ENCODE data around the gene CTPS1.

CTPS1 gene

DNA sequence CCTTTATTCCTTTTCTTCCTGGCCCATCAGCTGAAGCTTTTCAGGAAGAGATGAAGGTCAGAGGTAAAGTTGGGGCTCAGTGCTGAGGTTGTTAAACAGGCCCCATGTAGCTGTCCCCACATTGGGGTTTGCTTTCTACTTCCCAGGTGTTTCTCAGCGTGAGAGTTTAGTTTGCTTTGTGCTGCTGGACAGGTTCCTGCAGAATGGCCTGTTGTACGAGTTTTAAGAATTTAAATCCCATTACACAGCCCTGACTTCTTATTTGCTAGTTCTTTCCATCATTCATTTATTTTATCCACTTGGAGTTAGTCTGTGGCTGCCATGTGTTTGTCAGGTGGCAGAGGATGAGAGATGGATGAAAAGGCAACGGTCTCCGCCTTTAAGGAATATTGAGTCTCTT, 19.2 kb downstream of the CTPS1 start:
- no peak for DNase-seq (ENCODE audit: low spot score)

DNA sequence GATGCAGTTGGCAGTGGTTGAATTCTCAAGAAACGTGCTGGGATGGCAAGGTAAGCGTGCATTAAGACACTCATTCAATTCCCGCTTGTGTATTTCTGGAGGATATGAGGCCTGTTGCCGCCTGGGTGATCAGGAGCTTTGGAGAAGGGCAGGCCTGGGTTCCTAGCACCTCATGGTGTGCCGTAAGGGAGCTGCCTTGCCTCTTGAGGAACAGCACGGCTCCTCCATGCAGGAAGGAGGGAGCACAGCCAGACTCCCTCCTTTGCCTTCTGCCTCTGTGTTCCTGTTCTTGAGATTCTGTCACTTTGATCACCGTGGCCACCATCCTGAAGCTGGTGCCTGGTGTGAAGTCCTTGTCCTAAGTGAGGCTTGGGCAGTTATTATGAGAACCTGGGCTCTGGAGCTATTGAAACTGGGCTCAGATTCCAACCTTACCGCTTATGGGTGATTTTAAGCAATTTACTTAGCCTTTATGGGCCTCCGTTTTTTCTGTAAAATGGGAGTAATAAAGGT, 23.7 kb downstream of the CTPS1 start:
- no peak for DNase-seq (ENCODE audit: low spot score)

GRCh38 chr1:41003640-41004220, 24.2 kb downstream of the CTPS1 start:
- peak; percentile 94 for DNase-seq (ENCODE audit: low spot score)

- no peak for DNase-seq (ENCODE audit: low spot score)
Observed at GRCh38 chr1:41005876-41006275, 26.4 kb downstream of the CTPS1 start.

GRCh38 chr1:41006942-41007865, 27.7 kb downstream of the CTPS1 start:
- DNase-seq (ENCODE audit: low spot score), result no peak

DNA sequence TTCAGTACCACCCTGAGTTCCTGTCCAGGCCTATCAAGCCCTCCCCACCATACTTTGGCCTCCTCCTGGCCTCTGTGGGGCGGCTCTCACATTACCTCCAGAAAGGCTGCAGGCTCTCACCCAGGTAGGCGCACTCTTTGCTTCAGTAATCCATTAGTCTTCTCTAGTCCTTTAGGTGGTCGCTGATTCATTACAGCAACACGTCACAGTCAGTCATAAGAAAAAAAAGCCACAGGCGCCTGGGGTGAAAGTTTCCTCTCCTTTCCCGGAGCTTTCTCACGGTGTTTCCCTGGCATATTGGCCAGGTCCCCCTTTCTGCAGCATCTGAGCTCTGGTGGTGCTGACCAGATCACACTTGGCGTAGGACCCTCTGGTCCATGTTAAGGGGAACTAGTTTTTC, 30.0 kb downstream of the CTPS1 start:
- no peak for DNase-seq (ENCODE audit: low spot score)

DNA sequence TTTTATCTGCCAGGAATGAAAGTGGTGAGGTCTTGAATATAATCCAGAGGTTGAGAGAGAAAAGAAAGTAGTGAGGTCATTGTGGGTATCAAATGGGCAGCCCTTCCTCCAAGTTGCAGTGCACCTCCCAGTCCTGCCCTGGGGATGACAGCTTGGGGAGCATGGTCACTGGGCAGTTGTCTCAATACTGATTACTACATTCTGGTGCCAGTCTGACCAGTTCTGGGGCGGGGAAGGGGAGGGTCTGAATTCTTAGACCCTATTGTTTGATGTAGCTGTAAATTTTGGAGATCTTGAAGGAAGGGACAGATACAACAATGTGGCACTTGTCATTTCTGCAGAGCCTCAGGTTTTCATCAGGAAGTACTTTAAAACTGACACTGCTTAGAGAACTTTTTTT, 30.8 kb downstream of the CTPS1 start:
- DNase-seq (ENCODE audit: low spot score), result no peak

- no peak for DNase-seq (ENCODE audit: low spot score)
Observed at GRCh38 chr1:41013024-41013423, 33.5 kb downstream of the CTPS1 start.

DNA sequence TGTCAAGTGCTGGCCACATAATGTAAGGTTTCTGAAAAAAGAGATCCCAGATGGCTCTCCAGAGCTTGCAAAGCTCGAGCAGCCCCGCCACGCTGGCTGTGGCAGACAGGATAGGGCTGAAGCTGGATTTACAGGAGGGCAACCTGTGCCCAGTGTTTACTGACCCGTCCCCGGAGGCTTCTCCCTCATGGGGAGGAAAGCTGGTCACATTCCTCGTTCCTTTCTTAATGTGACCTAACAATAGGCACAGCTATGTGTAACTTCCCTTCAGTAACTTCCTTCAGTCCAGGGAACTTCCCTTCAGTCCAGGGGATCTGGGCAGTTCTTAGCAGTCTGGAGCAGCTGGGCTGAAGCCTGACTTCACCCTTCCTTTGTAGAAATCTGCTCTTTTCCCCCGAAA, 34.3 kb downstream of the CTPS1 start:
- no peak for DNase-seq (ENCODE audit: low spot score)

GRCh38 chr1:41014871-41015270, 35.4 kb downstream of the CTPS1 start:
- DNase-seq (ENCODE audit: low spot score), result no peak

DNA sequence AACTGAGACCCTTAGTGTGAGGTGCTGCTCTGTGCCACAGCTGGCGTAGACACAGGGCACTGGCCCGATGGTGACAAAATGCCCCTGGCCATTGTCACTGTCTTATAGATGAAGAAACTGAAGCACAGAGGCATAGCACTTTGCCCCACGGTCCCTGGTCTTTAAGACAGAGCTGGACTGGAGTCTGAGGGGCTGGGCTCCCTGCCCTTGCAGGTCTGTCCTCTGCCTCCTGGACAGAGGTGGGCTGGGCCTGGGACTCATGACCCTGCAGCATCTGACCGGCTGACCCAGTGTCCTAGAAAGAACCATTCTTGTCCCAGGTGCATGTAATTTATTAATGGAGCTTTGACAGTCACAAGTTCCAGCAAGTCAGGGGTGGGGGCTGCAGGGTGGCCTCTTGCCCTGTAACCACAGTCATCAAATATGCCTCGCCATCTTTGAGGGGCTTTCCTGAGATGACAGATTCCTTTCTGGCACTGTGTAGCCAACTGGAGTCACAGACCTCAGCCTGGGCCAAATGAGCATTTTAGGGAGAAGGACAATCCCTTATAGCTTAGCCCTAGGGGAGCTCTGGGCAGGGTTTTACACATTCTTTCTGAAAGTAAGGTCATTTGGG, 35.9 kb downstream of the CTPS1 start:
- DNase-seq (ENCODE audit: low spot score), result no peak

DNA sequence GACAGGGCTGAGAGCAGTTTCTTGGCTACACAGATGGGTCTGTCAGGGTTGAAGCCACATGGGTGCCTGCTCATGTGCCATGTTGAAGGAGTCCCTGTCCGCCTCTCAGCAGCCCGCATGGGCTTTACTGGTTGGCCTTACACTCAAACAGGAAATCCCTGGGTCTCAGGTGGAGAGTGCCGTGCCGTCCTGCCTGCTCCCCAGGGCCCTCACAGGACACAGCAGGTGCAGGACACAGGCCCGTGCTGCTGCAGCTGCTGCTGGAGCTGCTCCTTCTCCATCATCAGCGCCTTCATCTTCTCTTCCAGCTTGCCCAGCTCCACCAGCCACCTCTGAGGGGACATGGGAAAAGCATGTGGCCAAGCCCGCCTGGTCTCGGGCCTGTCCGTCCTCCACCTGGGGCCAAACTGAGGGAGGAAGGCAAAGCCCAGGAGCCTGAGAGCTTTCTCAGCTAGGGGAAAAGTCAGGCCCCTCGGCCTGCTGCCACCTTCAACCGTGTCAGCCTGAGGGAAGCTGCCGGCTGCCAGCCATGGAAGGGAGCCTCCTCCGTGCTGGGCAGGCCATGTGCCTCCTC, 36.5 kb downstream of the CTPS1 start:
- DNase-seq (ENCODE audit: low spot score), result no peak

GRCh38 chr1:41017141-41018017, 37.9 kb downstream of the CTPS1 start:
- no peak for DNase-seq (ENCODE audit: low spot score)

DNA sequence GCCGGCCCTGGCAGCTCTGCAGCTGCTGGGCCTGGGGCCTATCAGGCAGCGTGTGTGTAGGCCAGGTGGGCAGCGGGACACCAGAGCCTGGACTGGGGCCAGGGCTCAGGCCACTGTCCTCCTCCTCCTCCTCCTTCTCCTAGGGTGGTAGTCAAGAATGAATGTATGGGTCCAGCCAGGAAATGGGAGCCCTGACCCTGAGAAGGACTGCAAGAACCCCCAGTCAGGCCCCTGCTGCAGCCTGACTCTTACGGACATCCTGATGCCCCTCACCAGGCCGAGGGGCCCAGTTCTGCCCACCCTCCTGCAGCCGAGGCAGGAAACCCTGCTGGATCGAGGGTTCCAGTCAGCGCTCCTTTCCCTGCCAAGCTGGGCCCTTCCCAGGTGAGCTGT, 38.5 kb downstream of the CTPS1 start:
- no peak for DNase-seq (ENCODE audit: low spot score)

DNA sequence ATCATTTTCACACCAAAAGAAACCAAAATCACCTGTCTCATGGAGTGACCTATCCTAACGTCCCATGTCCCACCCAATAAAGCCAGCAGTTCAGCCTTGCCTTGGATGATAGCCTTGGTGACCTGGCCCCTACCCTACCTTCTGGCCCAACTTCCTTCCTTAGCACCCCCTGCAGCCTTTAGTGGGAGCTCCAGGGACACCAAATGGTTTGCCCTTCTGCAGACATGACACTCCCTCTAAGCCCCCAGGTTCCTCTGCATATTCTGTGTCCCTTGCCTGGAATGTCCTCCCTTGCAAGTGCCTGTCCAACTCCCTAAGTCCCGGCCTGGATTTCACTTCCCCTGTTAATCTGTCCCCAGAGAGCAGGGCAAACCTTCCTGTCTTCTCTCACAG, 39.9 kb downstream of the CTPS1 start:
- no peak for DNase-seq (ENCODE audit: low spot score)

- no peak for DNase-seq (ENCODE audit: low spot score)
Observed at GRCh38 chr1:41020109-41020576, 40.6 kb downstream of the CTPS1 start.

- no peak for DNase-seq (ENCODE audit: low spot score)
Observed at GRCh38 chr1:41020654-41021053, 41.2 kb downstream of the CTPS1 start.

DNA sequence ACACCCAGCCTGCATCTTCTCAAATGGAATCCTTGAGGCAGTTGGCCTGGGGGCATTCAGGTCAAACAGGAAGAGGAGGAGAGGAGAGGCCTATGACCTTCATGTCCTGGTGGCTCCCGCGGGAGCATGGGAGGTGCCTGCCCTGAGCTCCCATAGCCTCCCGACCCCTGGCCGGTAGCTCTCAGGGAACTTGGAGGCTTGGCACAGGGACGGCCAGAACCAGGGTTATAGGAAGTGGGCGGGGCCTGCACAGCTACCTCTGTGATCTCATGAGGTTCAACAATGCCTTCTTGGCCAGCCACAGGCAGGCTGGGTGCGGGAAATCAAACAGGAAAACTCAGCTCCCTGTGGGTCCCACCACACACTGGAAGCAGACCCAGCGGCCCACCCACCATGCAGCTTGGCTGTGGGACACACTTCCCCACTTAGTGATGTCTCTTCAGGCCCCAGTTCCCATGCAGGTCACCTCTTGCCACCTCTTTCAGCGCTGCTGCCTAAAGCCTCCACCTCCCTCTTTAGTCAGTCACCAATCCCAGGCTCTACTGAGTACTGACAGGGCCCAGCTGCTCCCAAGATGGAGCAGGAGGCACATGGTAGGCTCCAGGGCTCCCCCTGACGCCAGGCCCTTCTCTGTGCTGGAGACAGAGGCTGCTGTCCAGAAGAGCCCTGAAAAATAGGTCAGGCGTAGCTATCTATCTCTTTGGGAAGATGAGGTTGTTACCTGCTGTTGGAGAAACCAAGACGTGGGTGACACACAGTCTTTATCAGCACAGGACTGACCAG, 42.2 kb downstream of the CTPS1 start, which contains the start of gene SLFNL1:
Gene SLFNL1, minus strand, starts transcription at position 200 of the 783 bp plus-strand sequence. CDS start 1,065 bp downstream, outside the sequence.
- DNase-seq (ENCODE audit: low spot score), result no peak

DNA sequence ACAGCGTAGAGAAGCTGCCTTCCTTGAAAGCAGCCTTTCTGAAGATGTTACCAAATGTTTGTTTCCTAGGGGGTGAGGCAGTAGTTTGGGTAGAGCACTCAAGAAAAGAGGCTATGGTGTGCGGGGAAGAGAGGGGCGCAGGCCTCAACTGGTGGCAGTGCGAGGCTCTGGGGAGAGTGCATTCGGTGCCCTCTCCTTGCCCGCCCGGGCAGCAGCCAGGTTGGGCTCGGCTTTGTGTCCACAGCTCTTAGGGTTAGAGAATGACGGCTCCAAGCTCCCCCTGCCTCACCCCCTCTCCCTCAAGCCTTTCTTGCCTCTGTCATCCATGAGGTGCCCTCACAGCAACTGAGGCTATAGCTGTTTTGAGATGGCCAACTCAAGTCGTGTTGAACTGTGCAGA, 42.9 kb downstream of the CTPS1 start:
- no peak for DNase-seq (ENCODE audit: low spot score)

DNA sequence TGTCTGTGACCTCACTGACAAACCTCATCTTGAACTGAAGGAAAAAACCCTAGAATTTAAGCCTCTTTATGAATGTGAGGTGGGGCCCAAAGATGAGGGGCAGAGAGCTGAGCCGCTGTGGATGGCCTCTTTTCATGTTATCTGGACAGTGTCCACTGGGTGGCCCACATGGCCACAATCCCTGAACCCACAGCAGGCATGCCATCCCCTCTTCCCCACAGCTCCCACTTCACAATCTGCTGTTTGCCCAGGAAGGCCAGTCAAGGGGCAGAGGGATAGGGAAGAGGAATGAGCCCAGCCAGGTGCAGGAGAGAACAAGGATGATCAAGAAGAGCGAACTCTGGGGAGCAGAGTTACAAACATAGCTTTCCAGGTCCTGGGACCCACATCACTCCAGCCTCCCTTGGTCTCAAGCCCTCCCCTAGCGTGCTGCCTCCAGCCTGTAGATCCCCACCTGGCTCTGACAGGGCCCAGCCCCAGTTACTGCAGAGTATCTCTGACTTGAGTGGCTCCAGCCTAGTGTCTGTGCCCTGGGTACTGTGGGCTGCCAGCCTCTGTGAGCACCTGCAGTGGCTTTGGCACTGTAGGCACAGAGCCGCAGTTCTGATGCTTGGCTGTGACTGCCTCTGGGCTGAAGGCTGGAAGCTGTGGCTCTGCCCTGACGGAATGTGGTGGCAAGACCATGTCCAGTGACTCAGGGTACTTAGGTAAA, 43.9 kb downstream of the CTPS1 start:
- no peak for DNase-seq (ENCODE audit: low spot score)

Measured in hematopoietic multipotent progenitor cell treated with erythropoietin and hydrocortisone succinate and interleukin-3 and kit ligand, for 17 days (in vitro differentiated cells).